ENCODE measurements around the gene NRP1.
"Not testable (repeated sequence)": the region's sequence is repeated elsewhere in the genome, so short reads cannot be mapped to it uniquely, and the experiment has no call there.

The NRP1 gene

GRCh38 chr10:33224251-33224965 is 110.1 kb downstream of the NRP1 start:
- no peak for DNase-seq (ENCODE audit: extremely low spot score)
- TF ChIP-seq CTCF (IDR thresholded peaks at IDR 0.05; ENCODE audit: control extremely low read depth, extremely low read depth, low read depth, missing control alignments) = no peak
- ChIA-PET POLR2A (no interaction called here), CTCF (interaction anchor here (1.3 kb wide), 1 partner anchor 9 kb away, joined by 3 read pairs; no protein-coding TSS in a partner anchor)

- ChIA-PET POLR2A (no interaction called here), CTCF (no interaction called here)
- TF ChIP-seq CTCF (IDR thresholded peaks at IDR 0.05; ENCODE audit: control extremely low read depth, extremely low read depth, low read depth, missing control alignments) = no peak
- DNase-seq (ENCODE audit: extremely low spot score) = no peak
Observed at GRCh38 chr10:33223326-33224000, 111.0 kb downstream of the NRP1 start.

- POLR2A ChIA-PET; DNase-seq (ENCODE audit: extremely low spot score); CTCF ChIA-PET: not testable (repeated sequence)
Observed at GRCh38 chr10:33222304-33222703, 112.2 kb downstream of the NRP1 start.

- no peak for DNase-seq (ENCODE audit: extremely low spot score)
Observed at GRCh38 chr10:33217854-33218253, 116.6 kb downstream of the NRP1 start.

GRCh38 chr10:33216661-33217427 is 117.6 kb downstream of the NRP1 start:
- no peak for TF ChIP-seq CTCF (IDR thresholded peaks at IDR 0.05; ENCODE audit: control extremely low read depth, extremely low read depth, low read depth, missing control alignments)
- ChIA-PET CTCF (no interaction called here), POLR2A (no interaction called here)
- DNase-seq (ENCODE audit: extremely low spot score) = no peak

More at GRCh38 chr10:33217854-33218253, 116.6 kb downstream of the NRP1 start:
- TF ChIP-seq CTCF (IDR thresholded peaks at IDR 0.05; ENCODE audit: control extremely low read depth, extremely low read depth, low read depth, missing control alignments) = no peak
- POLR2A ChIA-PET = no interaction called here
- CTCF ChIA-PET = no interaction called here

GRCh38 chr10:33215635-33216034 is 118.8 kb downstream of the NRP1 start:
- POLR2A ChIA-PET = no interaction called here
- CTCF ChIA-PET = interaction anchor here (1.0 kb wide), 1 partner anchor 11 kb away, joined by 3 read pairs; no protein-coding TSS in a partner anchor
- no peak for TF ChIP-seq CTCF (IDR thresholded peaks at IDR 0.05; ENCODE audit: control extremely low read depth, extremely low read depth, low read depth, missing control alignments)
- no peak for DNase-seq (ENCODE audit: extremely low spot score)

Measured in GM10248 (cell line).